ENCODE results near the gene SLC6A9. TPM values are rescaled to one million over a fixed set of nuclear protein-coding genes. Genes with fewer than 3 reads are reported as not detected.

Gene SLC6A9
- total RNA-seq, 3 donors from 2014 or later (not counting 1 experiment from before 2014, with no cell fraction given), result 0.29 to 0.55 TPM; not detected in 1

DNA sequence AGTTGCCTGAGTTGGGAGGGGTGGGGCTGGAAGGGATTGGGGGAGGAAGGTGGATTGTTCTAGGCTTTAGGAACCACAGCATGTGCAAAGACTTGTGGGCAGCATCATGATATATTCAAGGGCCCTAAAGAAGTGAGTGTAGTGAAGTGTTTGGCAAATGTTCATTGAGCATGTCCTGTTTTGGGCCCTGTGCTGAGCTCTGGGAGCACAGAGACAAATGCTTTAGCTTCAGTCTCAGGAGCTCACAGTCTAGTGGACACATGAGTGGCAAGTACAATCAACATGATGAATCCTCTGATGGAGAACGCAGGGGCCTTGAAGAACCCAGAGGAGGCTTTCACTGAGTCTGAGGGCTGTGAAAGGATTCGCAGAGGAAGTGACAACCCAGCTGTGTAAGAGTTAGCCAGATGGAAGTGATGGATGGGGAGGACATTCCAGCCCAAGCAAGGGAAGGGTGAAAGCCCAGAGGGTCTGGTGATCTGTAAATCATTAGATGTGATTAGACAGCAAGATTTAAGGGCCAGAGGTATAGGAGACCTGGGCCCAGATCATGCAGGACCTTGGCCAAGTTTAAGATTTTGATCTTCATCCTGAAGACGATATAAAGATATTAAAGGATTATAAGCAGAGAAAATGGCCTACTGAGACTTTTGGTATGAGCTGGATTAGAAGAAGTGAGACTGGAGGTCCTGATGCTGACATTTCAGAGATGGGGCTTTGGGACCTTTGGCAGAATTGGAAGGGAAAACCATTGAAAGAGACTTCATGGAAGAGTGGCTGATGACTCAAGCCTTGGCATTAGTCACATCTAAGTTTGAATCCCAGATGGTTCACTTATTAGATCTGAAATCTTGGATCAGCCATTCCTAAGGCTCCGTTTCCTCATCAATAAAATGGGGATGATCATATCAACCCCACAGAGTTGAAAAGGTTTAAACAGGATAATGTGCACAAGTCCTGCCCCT is 80.0 kb downstream of the SLC6A9 start:
- no peak overlapping the region for H3K27ac Mint-ChIP-seq
- DNase-seq, result no peak

DNA sequence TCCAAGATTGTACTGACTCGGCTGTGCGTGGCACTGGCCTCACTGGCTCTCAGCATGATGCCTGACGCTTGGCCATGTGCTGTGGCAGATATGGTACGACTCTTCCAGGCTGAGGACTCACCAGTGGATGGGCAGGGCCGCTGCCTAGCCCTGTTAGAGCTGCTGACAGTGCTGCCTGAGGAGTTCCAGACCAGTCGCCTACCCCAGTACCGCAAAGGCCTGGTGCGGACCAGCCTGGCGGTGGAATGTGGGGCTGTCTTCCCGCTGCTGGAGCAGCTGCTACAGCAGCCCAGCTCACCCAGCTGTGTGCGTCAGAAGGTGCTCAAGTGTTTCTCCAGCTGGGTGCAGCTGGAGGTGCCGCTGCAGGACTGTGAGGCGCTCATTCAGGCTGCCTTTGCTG is 81.6 kb downstream of the SLC6A9 start:
- intact Hi-C loops (cut with micrococcal nuclease), result no loop called here
- no peak overlapping the region for H3K4me3 ChIP-seq (ENCODE audit: low read length)
- Mint-ChIP-seq H3K4me3 (no peak overlapping the region), H3K4me1 (peaks cover 35 to 57% of the 10 kb centered on the region in 2 donors), H3K9me3 (no peaks in the 10 kb centered on the region), H3K27me3 (ENCODE audit: low read depth in 2 of 2) (no peaks in the 10 kb centered on the region), H3K27ac (no peak overlapping the region), H3K36me3 (no peaks in the 10 kb centered on the region)
- H3K9me3 ChIP-seq (ENCODE audit: control insufficient read depth, insufficient read depth, low read length), result no peaks in the 10 kb centered on the region
- WGBS (ENCODE audit: insufficient coverage), result 94% methylated on average over 13 of the region's 13 CpGs
- H3K27ac ChIP-seq (ENCODE audit: low read length), result no peak overlapping the region
- H3K27me3 ChIP-seq (ENCODE audit: control insufficient read depth, insufficient read depth, low read length), result no peaks in the 10 kb centered on the region
- DNase-seq (no peak), ATAC-seq (no peak)
- H3K36me3 ChIP-seq (ENCODE audit: control insufficient read depth, insufficient read depth, low read length), result peaks cover 2% of the 10 kb centered on the region
- H3K4me1 ChIP-seq (ENCODE audit: control insufficient read depth, insufficient read depth, low read length), result peaks cover 33% of the 10 kb centered on the region
- no peak for TF ChIP-seq CTCF (IDR thresholded peaks at IDR 0.05)

More for the DNA sequence above, 80.0 kb downstream of the SLC6A9 start:
- Histone ChIP-seq H3K36me3 (ENCODE audit: control insufficient read depth, insufficient read depth, low read length) (peaks cover 6% of the 10 kb centered on the region), H3K4me3 (ENCODE audit: low read length) (no peak overlapping the region), H3K4me1 (ENCODE audit: control insufficient read depth, insufficient read depth, low read length) (peaks cover 22% of the 10 kb centered on the region), H3K27ac (ENCODE audit: low read length) (no peak overlapping the region), H3K27me3 (ENCODE audit: control insufficient read depth, insufficient read depth, low read length) (no peaks in the 10 kb centered on the region), H3K9me3 (ENCODE audit: control insufficient read depth, insufficient read depth, low read length) (no peaks in the 10 kb centered on the region)
- TF ChIP-seq CTCF (IDR thresholded peaks at IDR 0.05), result no peak
- WGBS (ENCODE audit: insufficient coverage), result 97% methylated on average over 4 of the region's 4 CpGs
- no peak for ATAC-seq
- H3K9me3 Mint-ChIP-seq, result no peaks in the 10 kb centered on the region
- H3K4me1 Mint-ChIP-seq, result peaks cover 22 to 45% of the 10 kb centered on the region in 2 donors
- intact Hi-C loops (cut with micrococcal nuclease), result no loop called here
- no peak overlapping the region for H3K4me3 Mint-ChIP-seq
- no peaks in the 10 kb centered on the region for H3K36me3 Mint-ChIP-seq
- no peaks in the 10 kb centered on the region for H3K27me3 Mint-ChIP-seq (ENCODE audit: low read depth in 2 of 2)

DNA sequence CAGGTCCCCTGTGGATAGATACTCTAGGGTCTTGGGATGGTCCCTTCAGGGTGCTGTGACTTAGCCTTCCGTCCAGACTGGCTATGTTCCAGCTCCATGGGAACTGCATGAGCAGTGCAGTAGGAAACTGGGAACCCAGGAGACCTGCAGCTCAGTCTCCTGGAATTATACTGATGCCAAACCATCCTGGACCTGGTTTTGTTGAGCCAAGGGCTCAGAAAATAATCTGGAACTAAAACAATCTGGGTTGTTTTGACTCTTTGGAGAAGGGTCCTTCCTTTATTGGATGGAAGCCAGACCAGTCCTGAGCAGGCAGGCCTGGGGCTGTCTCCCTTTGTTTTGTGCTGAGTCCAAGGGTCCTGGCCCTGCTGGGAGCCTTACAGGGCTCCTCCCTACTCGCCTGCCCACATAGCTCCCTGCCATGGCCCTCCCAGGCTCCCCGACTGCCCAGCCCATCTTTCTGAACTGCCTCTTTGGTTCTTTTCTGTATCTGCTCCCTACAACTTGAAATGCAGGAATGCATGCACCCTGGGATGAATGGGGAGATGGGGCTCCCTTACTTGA is 83.3 kb downstream of the SLC6A9 start:
- TF ChIP-seq CTCF (IDR thresholded peaks at IDR 0.05), result no peak
- no peak overlapping the region for H3K4me3 ChIP-seq (ENCODE audit: low read length)
- H3K9me3 ChIP-seq (ENCODE audit: control insufficient read depth, insufficient read depth, low read length), result no peaks in the 10 kb centered on the region
- ATAC-seq (no peak), DNase-seq (no peak)
- Mint-ChIP-seq H3K27me3 (ENCODE audit: low read depth in 2 of 2) (no peaks in the 10 kb centered on the region), H3K4me1 (peaks cover 35 to 61% of the 10 kb centered on the region in 2 donors), H3K36me3 (no peaks in the 10 kb centered on the region), H3K4me3 (peak overlapping the region; percentile 91), H3K9me3 (no peaks in the 10 kb centered on the region), H3K27ac (peak overlapping the region; percentile 57 to 98)
- 76% methylated on average over 3 of the region's 3 CpGs for WGBS (ENCODE audit: insufficient coverage)
- peaks cover 33% of the 10 kb centered on the region for H3K4me1 ChIP-seq (ENCODE audit: control insufficient read depth, insufficient read depth, low read length)
- no peaks in the 10 kb centered on the region for H3K27me3 ChIP-seq (ENCODE audit: control insufficient read depth, insufficient read depth, low read length)
- intact Hi-C loops (cut with micrococcal nuclease), result no loop called here
- H3K36me3 ChIP-seq (ENCODE audit: control insufficient read depth, insufficient read depth, low read length), result peaks cover 2% of the 10 kb centered on the region
- no peak overlapping the region for H3K27ac ChIP-seq (ENCODE audit: low read length)
